Skeletal muscle cell (primary cell): ENCODE data around the gene B4GALNT3.

ENCODE experiments used
- DNase-seq: peaks from one replicate; pipeline ENCODE4 v3.0.0-alpha.2; 2010; ENCODE audit warnings: low read depth
- H3K4me3 ChIP-seq: 2 replicates; pipeline ENCODE4 v1.5.1; 2011; ENCODE audit warnings: low read depth, mild to moderate bottlenecking, control low read depth, low read length, moderate library complexity

The B4GALNT3 gene

DNA sequence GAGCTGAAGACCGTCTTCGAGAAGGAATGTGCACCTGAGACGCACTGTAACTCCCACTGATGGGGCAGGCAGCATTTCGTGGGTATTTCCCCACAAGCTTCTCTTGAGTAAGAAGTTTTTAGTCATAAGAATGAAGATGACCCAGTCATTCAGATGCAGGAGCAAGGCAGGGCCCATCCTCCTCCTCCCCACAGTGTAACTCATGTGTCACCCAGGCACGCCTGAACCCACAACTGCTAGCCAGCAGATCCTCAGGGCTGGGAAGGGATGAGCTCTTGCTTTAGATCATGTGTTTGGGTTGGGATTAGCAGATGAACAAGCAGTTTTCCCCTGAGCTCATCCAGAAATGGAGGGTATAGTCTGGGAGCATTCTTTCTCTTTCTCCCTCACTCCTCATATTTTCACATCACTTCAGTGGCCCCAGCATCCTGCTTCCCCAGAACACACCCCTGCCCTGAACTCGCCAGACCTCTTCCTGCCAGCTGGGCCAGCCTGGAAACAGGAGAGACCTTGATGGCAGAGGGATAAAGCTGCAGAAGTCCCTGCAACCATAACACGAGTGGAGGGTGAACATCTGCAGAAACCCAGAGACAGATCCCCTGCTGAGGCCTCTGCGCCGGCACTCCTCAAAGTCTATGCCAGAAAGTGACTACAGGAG, 73.3 kb downstream of the B4GALNT3 start:
- peak; percentile 40 for DNase-seq
- H3K4me3 ChIP-seq = no peak overlapping the region

DNA sequence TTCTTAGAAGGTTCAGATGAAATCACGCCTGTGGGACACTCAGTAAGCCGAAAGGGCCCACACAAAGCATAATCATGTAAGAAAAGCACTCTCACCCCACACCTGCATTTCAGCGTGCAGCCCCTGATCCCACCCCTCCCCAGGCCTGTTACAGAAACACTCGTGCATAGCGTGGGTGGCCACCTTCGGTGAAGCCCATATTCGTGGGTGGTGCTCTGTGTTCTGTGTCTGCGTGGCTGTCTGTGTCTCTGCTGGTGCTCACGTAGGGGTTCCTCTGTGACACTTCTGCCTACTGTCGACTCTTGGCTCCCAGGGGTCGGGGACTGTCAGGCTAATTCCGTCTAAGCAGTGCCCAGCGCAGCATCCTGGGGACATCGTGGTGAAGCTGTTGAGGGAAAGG, 74.0 kb downstream of the B4GALNT3 start:
- DNase-seq = no peak
- H3K4me3 ChIP-seq = no peak overlapping the region

DNA sequence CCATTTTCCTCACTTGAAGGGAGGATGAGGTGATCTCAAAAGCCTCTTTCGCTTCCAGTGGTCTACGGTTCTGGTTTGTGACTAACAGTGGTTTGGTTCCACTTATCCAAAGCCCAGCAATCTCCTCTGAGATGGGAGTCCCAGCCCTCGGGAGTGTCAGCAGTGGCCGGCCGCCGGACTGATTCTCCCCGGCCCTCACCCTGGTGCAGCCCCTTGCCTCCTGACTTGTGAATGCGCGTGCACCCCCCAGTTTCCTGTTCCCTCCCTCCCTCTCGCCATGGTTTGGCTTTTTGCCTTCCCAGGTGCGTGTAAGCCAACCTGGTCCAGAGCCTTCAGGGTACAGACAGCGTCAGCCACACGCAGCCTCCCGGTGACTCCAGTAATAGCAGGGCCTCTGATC, 74.5 kb downstream of the B4GALNT3 start:
- no peak for DNase-seq
- H3K4me3 ChIP-seq = no peak overlapping the region

DNA sequence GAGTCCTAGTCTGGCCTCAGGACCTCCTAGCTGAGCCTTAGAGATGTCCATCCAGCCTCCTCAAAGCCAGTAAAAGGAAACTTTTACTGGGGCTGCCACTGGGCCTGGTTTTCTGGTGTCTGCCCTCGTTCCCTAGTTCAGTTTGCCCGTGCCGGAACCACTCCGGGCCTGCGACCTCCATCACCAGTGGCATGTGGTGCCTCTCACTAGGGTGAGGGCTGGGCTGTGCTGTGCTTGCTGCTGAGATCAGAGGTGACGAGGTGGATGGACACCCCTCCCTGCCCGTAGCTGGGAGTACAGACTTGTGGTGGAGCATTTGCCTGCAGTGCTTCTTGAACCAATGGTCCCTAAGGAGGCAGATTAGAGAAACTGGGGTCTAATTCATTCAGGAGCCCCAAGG, 75.7 kb downstream of the B4GALNT3 start:
- no peak overlapping the region for H3K4me3 ChIP-seq

DNA sequence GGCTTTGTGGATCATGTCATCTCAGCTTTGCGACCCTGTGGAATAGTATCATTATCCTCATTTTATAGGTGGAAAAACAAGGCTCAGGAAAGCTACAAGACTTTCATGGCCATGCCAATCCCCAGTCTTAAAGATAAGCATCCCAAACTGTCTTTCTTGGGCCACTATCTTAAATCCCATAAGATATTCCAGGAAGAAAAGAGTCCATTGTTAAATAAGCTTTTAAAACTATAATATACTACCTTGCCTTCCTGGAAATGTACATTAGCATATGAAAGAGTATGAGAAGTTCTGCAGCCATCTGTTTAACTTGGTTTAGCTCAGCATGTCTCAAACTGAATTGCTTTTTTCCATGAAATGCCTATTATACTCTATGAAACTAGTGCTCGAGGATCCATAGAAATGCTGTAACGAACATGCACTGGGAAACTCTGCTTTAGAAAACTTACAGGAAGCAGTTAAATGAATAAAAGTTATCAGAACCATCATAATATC, 77.1 kb downstream of the B4GALNT3 start:
- no peak overlapping the region for H3K4me3 ChIP-seq
- DNase-seq = no peak

More for the DNA sequence above, 75.7 kb downstream of the B4GALNT3 start:
- DNase-seq = no peak

DNA sequence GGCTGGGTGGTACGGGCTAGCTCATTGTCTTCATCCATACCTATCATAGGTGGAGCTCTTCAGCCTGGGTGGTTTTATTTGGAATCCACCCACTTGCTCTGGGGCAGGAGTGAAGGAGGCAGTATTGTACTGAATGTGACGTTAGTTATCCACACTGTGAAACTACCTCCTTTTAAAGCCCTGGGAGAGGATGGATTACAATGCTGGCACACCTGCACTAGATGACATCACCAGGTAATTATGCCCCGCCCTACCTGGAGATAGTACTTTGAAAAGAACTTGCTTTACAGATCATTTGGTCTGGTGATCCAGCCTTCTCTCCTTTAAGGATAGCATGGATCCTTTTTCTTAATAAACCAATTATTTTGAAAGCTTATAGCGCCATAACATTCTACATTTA, 78.0 kb downstream of the B4GALNT3 start:
- no peak overlapping the region for H3K4me3 ChIP-seq
- no peak for DNase-seq

DNA sequence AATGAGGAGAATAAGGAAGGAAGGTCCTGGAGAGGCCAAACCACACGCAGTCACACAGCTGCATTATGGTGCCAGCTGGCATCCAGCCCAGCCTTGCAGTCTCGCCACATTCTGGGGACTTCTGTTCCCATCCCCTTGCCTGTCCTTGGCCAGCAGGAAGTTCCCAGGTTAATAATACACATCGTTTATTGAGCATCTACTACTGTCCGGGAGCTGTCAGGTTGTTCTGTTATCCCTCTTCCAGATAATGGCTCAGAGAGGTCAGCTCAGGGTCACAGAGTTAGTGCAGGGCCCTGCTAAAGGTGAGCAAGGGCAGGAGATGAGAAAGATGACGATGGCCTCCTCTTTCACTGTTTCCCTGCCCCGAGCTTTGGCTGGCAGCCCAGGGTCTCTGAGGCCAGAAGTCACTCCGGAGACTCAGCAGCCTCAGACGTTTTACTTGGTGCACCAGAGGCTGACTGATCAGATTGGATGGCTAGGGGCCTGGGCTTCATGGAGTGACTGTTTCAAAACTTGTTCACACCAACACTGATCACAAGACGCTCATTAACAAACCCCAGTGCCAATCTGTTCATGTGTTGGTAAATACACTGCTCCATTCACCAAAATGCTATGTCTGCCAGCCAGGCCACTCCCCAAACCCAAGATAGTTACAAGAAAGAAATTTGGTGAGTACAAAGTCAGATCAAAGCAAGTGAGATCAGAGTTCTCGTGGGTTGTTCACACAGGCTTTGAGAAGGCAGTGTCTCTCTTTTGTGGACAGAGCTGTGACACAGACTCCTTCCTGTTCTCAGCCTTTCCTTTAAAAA, 79.2 kb downstream of the B4GALNT3 start:
- DNase-seq = no peak

DNA sequence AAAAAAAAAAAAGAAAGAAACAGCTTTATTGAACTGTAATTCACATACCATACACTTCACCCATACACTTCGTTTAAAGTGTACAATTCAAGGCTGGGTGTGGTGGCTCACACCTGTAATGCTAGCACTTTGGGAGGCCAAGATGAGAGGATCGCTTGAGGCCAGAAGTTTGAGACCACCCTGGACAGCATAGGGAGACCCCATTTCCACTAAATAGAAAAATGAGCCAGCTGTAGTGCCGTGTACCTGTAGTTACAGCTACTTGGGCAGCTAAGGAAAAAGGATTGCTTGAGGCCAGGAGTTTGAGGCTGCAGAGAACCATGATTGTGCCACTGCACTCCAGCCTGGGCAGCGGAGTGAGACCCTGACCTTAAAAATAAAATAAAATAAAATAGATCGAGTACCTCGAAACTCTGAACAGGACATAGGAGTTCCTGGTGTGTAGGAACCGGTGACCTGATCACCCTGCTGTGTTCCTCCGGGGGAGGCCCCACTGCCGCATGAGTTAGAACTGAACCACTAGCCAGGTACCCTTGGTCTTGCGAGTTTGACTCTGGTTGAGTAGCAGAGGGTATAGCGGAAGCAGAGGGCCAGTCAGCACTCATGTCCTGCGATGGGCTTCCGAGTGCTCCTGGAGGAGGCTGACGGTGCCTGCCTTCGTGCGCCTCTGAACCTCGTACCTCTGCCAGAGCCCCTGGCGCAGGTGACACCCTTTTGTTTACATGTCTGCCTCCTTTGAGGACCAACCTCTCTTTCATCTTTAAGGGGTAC, 80.0 kb downstream of the B4GALNT3 start:
- no peak for DNase-seq
- no peak overlapping the region for H3K4me3 ChIP-seq

More for the DNA sequence above, 79.2 kb downstream of the B4GALNT3 start:
- H3K4me3 ChIP-seq = no peak overlapping the region

DNA sequence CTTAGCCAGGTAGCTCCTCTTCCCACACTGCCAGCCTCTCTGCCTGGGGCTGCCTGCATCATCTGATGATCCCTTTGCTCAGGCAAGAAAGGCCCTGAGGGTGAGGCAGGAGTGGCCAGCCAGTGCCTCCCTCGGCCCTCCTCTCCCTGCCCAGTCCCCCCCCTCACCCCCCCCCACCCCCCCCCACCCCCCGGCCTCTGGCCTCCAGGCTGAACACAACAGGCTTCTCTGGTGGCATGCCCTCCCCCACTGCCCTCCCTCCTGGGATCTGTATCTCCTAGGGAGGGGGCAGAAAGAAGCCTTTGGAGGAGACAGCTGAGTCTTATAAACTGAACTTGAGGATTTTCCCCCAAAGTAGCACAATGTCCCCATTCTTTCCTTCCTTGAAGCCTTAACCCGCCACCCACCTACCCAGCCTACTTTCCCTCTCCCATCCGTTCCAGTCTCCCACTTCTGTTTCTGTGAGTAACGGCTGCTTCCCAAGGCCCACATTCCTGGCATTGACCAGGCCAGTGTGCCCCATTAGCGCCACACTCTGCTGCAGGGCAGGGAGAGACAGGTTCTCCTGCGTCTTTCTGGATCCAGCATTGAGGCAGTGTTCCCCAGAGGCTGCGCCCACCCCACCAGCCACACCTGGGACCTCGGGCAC, 82.1 kb downstream of the B4GALNT3 start:
- DNase-seq = no peak
- H3K4me3 ChIP-seq = no peak overlapping the region

DNA sequence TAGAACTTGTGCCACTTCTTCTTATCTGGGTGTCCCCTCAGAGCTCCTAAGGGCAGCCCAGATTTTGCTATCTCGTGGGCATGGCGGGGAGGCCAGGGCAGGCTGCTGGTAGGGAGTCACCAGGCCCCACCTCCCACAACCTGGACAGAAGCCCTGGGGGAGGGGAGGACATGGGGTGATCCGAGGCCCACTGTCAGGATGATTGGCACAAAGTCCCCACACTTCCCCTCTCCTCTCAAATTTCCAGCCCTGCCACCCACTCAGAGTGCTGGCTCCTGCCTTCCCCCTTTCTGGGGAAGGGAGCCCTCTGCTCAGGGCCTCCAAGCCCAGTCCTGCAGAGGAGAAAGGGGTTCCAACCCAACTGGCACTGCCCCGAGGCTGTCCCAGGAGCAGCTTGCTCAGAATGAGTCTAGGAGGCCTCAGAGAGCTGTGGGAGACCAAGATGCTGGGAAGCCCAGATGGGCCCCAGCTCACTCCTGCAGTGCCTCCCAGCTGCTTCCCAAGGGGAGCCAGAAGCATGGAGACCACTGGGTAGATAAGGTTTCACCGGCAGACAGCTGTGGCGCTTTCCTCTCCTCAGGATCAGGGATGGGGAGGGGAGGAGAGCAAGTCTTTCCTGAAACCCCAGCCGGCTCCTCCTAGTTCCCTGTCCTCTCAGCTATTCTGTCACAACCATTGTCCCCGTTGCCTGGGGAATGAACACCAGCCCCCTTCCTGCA, 82.8 kb downstream of the B4GALNT3 start:
- no peak for DNase-seq
- H3K4me3 ChIP-seq = no peak overlapping the region

DNA sequence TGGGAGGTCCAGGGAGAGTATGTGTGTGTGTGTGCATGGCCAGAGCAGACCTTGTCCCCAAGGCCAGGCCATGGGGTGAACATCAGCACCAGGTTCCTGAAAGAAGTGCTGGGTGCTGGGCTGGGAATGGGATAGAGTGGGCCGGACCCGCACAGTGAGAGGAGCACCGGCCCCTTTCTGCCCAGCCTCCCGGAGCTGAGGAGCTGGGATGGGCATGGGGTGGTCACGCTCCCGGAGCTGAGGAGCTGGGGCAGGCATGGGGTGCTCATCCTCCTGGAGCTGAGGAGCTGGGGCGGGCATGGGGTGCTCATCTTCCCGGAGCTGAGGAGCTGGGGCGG, 83.3 kb downstream of the B4GALNT3 start:
- DNase-seq = no peak

DNA sequence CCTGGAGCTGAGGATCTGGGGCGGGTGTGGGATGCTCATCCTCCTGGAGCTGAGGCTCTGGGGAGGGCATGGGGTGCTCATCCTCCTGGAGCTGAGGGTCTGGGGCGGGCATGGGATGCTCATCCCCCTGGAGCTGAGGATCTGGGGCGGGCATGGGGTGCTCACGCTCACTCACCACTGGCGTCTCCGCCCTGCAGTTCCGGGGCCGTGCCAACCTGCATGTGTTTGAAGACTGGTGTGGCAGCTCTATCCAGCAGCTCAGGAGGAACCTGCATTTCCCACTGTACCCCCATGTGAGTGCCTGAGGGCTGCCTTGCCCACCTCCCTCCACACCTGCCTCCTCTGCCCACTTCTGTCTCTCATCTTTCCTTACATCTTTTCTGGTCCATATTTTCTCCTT, 84.4 kb downstream of the B4GALNT3 start:
- no peak overlapping the region for H3K4me3 ChIP-seq
- DNase-seq = no peak

More for the DNA sequence above, 83.3 kb downstream of the B4GALNT3 start:
- no peak overlapping the region for H3K4me3 ChIP-seq

DNA sequence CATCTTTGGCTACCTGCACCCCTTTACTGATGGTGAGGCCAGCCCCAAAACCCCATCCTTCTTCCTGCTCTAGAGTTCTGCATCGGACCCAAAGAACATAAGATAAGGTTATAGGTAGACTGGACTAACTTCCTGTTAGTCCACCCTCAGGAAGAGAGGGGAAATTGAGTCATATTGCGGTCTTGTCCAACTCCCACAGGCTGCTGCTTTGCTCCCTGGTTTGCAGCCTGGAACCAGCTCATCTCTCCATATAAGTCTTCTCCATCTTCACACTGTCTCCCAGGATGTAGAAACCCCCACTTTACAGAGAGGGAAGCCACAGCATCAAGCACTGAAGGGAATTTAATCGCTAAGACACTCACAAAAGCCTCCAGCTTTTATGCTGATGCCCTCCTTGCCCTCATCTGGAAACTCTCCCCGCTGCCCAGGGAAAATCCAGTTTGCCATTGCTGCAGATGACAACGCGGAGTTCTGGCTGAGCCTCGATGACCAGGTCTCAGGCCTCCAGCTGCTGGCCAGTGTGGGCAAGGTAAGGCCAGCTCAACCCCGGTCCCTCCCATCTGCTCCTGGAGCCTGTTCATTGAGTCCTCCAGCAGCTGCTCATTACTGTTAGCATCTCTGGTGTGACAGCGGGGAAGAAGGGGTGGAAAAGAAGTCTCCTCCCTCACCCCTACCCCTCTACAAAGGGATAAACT, 85.3 kb downstream of the B4GALNT3 start:
- H3K4me3 ChIP-seq = no peak overlapping the region
- no peak for DNase-seq

DNA sequence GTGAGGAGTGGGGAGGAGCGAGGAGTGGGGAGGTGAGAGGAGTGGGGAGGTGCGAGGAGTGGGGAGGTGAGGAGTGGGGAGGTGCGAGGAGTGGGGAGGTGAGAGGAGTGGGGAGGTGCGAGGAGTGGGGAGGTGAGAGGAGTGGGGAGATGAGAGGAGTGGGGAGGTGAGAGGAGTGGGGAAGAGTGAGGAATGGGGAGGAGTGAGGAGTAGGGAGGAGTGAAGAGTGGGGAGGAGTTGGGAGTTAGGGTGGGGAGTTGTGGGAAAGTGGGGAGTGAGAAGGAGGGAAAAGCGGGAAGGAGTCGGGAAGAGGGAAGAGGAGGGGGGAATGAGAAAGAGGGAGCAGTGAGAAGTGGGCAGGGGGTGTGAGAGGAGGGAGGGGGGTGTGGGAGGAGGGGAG, 86.1 kb downstream of the B4GALNT3 start:
- H3K4me3 ChIP-seq = no peak overlapping the region
- no peak for DNase-seq

DNA sequence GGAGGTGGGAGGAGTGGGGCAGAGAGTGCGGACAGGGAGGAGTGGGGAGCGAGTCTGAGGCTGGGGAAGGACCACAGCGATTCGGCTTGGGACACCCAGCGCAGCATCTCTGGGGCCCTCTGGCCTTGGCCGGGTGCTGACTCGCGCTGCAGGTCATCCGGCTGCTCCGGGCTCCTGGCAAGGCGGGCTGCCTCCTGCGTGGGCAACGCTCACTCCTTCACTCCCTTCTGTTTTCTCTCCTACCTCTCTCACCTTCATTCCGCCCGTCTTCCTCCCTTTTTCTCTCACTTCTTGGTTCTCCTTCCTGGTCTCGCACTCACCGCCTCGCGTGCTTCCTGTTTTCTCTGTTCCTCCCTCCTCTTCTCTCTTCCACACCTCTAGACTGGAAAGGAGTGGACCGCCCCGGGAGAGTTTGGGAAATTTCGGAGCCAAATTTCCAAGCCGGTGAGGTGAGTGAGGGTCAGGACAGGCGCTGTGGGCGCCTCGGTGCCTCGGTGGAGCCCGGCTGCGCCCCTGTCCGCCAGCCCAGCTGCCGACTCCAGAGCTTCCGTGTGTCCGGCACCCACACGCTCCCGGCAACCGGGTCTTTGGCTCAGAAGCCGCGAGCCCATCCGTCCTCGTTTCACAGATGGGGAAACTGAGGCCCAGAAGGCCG, 86.7 kb downstream of the B4GALNT3 start:
- H3K4me3 ChIP-seq = no peak overlapping the region
- DNase-seq = no peak

DNA sequence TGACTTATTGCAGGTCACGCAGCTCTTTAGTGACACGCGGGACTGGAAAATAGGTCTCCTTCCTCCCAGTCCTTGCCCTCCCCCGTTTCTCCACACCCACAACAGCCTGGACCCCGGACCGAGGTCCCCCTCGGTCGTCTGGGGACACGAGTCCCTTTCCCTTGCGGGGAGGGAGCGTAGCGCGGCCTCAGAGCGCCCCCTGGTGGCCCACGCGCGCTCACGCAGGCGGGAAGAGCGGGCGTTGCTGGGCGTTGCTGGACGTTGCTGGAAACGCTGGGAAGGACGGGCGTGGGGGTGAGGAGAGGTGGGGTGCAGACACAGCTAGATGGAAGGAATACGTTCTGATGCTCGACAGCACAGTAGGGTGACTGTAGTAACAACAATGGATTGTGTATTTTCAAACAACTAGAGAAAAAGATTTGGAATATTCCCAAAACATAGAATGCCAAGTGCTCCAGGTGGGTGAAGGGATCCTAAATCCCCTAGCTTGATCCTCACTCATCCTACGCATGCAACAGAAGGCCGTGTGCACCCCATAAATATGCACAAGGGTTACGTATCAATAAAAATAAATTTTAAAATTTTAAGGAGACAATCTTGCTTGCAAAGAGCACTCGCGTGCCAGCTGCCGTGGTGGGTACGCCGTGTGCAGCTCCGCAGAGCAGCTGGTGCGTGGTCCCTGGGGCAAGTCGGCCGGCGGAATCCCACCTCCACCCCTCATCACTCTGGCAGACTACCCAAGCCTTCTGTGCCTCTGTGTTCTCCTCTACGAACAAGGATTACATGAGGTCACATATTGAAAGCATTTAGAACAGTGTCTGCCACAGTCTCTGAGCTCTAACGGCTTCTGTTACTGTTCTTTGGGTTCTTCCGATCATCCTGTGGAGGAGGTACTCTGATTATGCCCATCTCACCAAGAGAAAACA, 87.4 kb downstream of the B4GALNT3 start:
- H3K4me3 ChIP-seq = peak overlapping the region; percentile 15
- no peak for DNase-seq

DNA sequence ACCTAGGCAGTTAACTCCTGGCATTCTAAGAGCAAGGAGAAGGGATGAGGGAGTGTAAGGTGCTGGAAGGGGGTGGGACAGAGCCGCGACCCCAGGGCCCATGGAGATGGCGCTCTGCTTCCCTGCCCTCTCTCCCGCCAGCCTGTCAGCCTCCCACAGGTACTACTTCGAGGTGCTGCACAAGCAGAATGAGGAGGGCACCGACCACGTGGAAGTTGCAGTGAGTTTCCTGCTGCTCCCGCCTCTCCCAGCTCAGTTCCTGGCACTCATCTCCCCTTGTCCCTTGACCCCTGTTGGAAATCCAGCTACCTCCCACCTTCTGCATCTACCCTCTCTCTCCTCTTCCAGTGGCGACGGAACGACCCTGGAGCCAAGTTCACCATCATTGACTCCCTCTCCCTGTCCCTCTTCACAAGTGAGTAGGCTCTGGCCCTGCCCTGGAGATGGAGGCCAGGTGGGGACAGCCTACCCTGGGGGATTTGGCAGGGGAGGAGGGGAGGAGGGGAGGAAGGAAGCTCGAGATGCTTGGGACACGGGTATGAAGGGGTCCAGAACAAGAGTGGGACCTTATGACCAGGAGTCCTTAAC, 88.2 kb downstream of the B4GALNT3 start:
- H3K4me3 ChIP-seq = no peak overlapping the region

More for the DNA sequence above, 88.2 kb downstream of the B4GALNT3 start:
- DNase-seq = no peak
